Measurements from ENCODE around the gene INSC.
"Not testable (repeated sequence)": the region's sequence is repeated elsewhere in the genome, so short reads cannot be mapped to it uniquely, and the experiment has no call there.

Gene INSC

DNA sequence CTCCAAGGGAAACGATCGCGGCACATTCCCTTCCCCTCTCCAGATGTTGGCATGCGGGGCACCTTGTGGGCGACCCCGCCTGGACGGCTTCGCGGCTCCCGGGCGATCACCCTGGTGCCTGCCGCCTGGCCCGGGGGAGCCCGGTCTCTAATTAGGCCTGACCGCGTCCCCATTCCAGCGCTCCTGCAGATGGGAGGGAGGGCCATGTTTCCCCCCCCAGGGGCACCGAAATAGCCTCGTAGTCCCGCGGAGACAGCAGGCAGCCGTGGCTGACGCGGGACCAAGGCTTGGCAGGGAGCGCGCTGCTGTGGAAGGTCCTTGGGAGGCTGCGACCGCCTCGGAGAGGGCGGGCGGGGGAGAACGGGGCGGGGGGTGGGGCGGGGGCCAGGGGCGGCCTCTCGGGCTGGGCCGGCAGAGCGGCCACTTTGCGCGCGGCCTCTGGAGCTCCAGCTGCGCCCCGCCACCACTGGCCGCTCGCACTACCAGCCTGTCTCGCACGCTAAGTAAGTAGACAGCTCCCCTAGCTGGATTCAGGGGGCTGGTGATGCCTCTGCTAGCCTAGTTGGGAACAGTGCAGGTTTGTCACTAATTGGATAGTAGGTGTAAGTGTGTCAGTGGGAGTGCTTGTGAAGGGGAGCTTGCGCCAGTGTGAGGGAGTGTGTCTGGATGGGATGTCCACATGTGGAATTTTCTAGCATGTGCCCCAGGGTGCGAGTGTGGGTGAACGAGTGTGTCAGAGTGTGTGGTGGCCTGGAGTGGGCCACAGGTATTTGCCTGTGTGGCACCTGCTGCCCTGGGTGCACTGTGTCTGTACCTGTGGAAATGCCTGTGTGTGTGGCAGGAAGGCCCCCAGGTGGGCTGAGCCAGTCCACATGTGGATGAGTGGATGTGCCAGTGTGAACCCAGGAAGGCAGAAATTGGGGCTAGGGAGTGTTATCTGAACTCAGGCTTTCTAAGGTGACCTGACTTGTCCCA is at the start of gene INSC:
TSS of gene INSC (plus strand) at position 423 of the 975 bp plus-strand sequence. CDS start 34,252 bp downstream, outside the sequence.
- DNase-seq = peak; percentile 79

DNA sequence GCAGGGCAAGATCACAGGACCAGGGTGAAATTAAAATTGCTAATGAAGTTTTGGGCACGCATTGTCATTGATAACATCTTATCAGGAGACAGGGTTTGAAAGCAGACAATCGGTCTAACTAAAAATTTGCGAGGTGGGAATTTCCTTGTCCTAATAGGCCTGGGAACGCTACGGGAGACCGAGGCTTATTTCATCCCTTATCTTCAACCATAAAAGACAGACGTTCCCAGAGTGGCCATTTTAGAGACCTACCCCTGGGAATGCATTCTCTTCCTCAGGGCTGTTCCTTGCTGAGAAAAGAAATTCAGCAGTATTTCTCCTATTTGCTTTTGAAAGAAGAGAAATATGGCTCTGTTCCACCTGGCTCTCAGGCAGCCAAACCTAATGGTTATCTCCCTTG is 45.0 kb upstream of the INSC start:
- DNase-seq = not testable (repeated sequence)

- DNase-seq = no peak
Measured at GRCh38 chr11:15071556-15072255, 43.0 kb upstream of the INSC start.

DNA sequence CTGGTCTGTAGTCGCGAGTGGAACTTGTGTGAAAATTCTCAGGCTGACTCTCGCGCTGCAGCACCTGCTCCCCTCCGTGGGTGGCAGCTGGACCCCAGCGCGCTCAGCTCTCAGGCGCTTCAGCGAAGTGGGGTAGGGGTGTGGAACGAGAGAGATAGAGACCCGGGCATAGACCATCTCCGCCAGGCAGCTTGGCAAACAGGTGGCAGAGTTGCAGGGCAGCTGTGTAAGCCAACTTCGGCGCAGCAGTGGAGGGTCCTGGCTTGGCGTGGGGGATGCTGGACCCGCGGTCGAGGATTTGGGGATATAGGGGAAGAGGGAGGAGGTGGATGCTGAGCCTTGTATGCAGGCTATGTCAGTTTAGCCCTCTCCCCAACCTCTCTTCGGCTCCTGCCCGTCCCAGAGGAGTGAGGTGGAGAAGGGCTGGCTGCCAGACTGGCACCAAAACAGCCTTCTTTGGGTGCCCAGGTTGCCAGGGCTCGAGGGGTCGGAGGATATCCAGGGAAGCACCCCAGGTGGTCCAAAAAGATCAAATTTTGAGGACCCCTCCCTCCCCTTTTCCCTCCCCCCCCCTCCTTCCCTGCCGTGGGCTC is 42.1 kb upstream of the INSC start:
- DNase-seq = no peak

GRCh38 chr11:15073361-15074205 is 41.1 kb upstream of the INSC start, which contains the start of gene CALCB:
Gene CALCB, plus strand, starts transcription at chr11:15073593. Its CDS starts 1,126 bp downstream, at chr11:15074719.
- peak; percentile 77 for DNase-seq

- peak; percentile 95 for DNase-seq
Measured at GRCh38 chr11:15074206-15075161, 40.2 kb upstream of the INSC start.

DNA sequence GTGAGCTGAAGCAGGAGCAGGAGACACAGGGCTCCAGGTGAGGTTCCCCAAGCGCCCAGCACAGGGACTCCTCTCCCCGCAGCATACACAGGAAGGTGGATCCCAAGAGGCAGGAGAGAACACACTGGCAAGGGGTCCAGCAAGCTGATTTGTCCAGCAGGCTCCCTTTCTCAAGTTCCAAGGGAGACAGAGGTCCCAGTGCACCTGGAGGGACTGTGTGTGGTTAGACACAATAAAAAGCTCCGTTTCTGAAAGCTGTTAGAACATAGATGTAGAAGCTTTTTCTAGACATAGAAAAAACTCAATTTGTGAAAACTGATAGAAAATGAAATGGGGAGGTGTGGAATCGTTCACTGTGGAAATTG is 39.6 kb upstream of the INSC start:
- no peak for DNase-seq

DNA sequence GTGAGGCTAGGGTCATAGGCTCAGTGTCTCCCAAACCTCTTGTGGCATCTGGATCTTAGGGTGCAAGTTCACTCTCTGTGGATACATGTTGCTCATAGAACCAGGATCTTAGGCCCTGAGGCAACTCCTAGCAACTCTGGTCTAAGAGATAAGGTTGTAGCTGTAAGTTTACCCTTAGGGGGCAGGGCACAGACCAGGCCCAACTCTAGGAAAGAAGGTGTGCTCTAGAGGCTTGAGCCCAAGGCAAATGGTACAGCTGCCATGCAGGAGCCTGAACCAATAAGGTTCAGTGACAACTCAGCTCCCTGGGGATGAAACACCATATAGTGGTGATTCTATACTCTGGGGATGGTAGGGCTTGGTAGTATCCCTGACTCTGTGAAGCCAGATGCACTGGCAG is 23.5 kb upstream of the INSC start:
- no peak for DNase-seq

GRCh38 chr11:15091625-15092024 is 23.1 kb upstream of the INSC start:
- DNase-seq = peak; percentile 54

DNA sequence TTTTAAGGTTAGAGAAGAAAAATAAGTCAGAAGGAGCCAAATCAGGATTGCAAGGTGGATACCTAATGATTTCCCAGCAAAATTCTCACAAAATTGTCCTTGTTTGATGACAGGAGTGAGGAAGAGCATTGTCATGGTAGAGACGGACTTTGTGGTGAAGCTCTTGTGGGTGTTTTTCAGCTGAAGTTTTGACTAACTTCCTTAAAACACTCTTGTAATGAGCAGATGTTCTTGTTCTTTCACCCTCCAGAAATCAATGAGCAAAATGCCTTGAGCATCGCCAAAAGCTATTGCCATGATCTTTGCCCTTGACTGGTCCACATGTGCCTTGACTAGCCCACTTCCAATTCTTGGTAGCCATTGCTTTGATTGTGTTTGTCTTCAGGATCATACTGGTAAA is 21.3 kb upstream of the INSC start:
- DNase-seq = no peak

GRCh38 chr11:15095736-15096228 is 18.9 kb upstream of the INSC start:
- DNase-seq = no peak

DNA sequence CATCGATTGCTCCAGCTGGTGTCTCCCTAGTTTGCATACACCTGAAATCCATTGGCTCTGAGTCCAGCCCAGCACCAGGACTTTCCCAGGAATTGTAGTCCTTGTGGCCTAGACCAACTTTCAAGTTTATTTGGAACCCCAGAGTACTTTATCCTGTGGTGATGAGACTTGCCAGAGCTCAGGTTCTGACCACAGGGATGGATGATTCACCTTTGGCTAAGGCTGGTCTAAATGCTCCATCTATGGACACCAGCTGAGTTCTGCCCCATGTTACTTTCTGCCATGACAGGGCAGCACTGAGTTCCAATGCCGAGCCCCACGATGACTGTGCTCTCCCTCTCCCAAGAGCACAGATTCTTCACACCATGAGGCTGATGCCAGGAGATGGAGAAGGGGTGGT is 17.3 kb upstream of the INSC start:
- no peak for DNase-seq

GRCh38 chr11:15099267-15099666 is 15.5 kb upstream of the INSC start:
- DNase-seq = no peak

GRCh38 chr11:15101072-15101709 is 13.5 kb upstream of the INSC start:
- peak; percentile 90 for DNase-seq

DNA sequence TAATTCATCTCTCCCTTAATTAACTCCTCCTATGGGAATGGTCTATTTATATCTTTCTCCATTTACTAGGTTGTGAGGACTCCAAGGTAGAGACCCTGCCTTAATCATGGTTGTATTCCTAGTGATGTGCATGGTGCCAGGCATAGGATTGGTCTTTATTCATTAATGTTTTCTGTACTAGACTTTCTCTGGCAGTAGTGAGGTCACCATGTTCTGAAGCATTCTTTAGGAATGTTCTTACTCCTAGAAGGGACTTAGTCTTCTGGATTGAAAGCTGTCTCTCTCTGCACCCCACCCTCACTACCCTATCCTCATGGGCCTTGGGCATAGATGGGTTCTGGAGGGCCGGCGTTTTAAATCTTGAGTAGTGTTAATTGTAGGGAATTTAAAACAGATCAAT is 10.6 kb upstream of the INSC start:
- no peak for DNase-seq

GRCh38 chr11:15106201-15106965 is 8.3 kb upstream of the INSC start:
- no peak for DNase-seq

DNA sequence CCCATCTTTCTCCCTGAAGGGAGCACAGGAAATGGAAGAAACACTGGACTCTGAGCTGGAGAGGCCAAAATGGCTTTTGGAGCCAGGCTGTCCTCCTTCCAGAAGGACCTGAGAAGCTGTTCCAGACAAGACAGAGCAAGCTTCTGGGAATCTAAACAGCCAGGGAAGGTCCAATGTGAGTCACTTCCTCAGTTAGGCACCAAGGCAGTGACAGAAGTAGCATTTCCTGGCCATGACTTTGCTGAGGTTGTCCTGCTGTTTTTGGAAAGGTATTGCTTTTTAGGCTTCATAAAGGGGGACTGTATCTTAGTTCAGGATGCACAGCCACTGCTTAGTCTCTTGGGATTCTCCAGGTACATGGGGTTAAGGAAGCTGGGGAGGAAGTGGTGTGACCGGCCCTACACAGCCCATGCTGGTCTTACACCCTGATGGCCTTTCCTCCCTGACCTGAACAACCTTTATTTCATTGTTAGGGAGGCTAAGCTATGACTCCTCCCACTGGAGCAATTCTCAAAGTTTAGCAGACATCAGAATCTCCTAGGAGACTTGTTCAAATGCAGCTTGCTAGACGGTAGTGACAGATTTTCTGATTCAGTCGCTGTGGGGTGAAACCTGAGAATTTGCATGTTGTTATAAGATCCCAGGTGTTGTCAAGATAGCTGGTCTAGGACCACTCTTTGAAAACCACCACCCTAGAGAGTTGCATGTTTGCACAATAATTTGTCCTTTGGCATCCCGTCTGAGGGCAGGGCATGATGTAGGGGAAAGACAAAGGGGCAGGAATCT is 6.8 kb upstream of the INSC start:
- DNase-seq = no peak

DNA sequence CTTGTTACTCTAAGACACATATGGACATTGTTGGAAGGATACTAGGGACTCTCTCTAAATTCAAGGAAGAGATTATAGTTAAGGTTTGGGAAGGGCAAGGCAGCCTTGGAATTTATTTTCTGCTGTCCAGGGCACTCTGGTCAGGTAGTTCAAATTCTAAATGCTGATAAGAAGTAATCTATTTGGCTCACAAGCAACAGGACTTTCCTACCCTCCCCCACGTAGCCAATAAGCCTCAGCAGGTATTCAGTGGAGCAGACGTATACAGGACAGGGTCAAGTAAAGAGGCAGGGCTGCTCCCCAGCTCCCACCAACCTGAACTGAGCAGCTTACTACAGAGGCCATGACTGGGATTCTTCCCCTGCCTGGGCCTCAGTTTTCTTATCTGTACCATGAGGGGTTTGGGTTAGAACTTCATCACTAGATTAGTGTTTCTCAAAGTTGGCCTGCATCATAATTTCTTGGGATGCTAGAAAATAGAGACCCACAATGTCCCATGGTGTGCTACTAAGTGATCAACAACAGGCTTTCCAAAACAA is 6.1 kb upstream of the INSC start:
- no peak for DNase-seq

DNA sequence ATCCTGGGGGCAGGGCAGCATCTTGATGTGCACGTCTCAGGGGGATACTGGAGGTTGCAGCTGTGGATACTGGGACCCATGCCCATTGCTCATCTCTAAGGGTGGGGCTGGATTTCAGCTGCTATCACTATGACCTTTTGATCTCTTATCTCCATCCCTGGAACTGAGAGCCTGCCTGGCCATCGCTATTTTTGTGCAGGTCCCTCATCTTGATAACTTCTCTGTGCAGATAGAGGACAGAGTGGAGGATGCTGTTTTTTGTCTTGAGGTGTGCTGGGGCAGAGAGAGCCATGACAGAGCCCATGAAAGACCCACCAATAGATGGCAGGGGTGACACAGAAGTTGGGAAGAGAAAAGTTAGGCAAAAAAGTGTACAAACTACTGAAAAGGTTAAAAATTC is 5.1 kb upstream of the INSC start:
- no peak for DNase-seq
